Tibial artery (tissue), 4 donors: ENCODE results near the gene NCEH1.

ENCODE experiments used
- DNase-seq, 2 donors: peaks; one replicate each; pipeline ENCODE4 v3.0.0-alpha.2; 2019
- H3K27ac ChIP-seq, 2 donors: fragments of 200-600 bp; sonication (generic) in 1 of 2; 1 replicate in 1 of 2; 2 replicates in 1 of 2; pipeline ENCODE4 v1.5.1; 2018 to 2019; ENCODE audit warnings: mild to moderate bottlenecking in 1 of 2
- H3K27me3 ChIP-seq, 2 donors: fragments of 200-600 bp; sonication (generic) in 1 of 2; one replicate each; pipeline versions ENCODE4 v1.5.1 to v1.6.0; 2016 to 2019
- H3K36me3 ChIP-seq, 3 donors: fragments of 200-600 bp; sonication (generic) in 2 of 3; one replicate each; pipeline ENCODE4 v1.5.1; 2016 to 2019; ENCODE audit warnings: mild to moderate bottlenecking in 2 of 3
- H3K4me1 ChIP-seq, 4 donors: fragments of 200-600 bp; sonication (generic) in 2 of 4; 1 replicate in 3 of 4; 2 replicates in 1 of 4; pipeline ENCODE4 v1.5.1; 2016 to 2019
- H3K4me3 ChIP-seq, 2 donors: fragments of 200-600 bp; sonication (generic) in 1 of 2; 1 replicate in 1 of 2; 2 replicates in 1 of 2; pipeline ENCODE4 v1.5.1; 2018 to 2019; ENCODE audit warnings: mild to moderate bottlenecking in 2 of 2
- H3K9me3 ChIP-seq, 3 donors: fragments of 200-600 bp; sonication (generic) in 1 of 3; one replicate each; pipeline ENCODE4 v1.5.1; 2016 to 2019
- CTCF ChIP-seq, 2 experiments: fragments of 200-600 bp in 1 of 2; fragments of 450-650 bp in 1 of 2; IDR thresholded peaks; one replicate each; pipeline ENCODE4 v1.5.1; 2017 to 2019; ENCODE audit warnings: antibody characterized with exemption in 2 of 2, mild to moderate bottlenecking in 1 of 2, moderate library complexity in 1 of 2
- intact Hi-C: fragments of 100-400 bp; cut with DNase I; formaldehyde crosslinking; loops from one replicate; pipeline ENCODE4 v1.15.0; 2023; ENCODE audit warnings: low total_unique reads

Gene NCEH1

DNA sequence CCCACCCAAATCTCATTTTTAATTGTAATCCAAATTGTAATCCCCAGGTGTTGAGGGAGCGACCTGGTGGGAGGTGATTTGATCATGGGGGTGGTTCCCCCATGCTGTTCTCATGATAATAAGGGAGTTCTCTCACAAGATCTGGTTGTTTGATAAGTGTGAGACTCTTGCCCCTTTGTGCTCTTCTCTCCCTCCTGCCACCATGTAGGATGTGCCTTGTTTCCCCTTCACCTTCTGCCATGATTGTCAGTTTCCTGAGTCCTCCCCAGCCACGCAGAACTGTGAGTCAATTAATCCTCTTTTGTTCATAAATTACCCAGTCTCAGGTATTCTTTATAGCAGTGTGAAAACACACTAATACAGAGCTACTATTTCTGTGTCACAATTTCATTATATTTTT is 88.7 kb downstream of the NCEH1 start:
- no peaks in the 10 kb centered on the region for H3K27me3 ChIP-seq
- DNase-seq: no peak
- intact Hi-C loops: no loop called here

GRCh38 chr3:172617976-172618375 is 92.9 kb downstream of the NCEH1 start:
- H3K36me3 ChIP-seq: no peaks in the 10 kb centered on the region
- DNase-seq: no peak
- H3K4me1 ChIP-seq: no peaks in the 10 kb centered on the region
- no peak overlapping the region for H3K27ac ChIP-seq
- no peak overlapping the region for H3K4me3 ChIP-seq
- intact Hi-C loops: no loop called here
- H3K9me3 ChIP-seq: no peaks in the 10 kb centered on the region
- no peak for TF ChIP-seq CTCF (IDR thresholded peaks at IDR 0.05)
- no peaks in the 10 kb centered on the region for H3K27me3 ChIP-seq

More for the DNA sequence above, 88.7 kb downstream of the NCEH1 start:
- H3K4me3 ChIP-seq: no peak overlapping the region
- H3K36me3 ChIP-seq: no peaks in the 10 kb centered on the region
- no peaks in the 10 kb centered on the region for H3K4me1 ChIP-seq
- TF ChIP-seq CTCF (IDR thresholded peaks at IDR 0.05): no peak
- no peaks in the 10 kb centered on the region for H3K9me3 ChIP-seq
- no peak overlapping the region for H3K27ac ChIP-seq

DNA sequence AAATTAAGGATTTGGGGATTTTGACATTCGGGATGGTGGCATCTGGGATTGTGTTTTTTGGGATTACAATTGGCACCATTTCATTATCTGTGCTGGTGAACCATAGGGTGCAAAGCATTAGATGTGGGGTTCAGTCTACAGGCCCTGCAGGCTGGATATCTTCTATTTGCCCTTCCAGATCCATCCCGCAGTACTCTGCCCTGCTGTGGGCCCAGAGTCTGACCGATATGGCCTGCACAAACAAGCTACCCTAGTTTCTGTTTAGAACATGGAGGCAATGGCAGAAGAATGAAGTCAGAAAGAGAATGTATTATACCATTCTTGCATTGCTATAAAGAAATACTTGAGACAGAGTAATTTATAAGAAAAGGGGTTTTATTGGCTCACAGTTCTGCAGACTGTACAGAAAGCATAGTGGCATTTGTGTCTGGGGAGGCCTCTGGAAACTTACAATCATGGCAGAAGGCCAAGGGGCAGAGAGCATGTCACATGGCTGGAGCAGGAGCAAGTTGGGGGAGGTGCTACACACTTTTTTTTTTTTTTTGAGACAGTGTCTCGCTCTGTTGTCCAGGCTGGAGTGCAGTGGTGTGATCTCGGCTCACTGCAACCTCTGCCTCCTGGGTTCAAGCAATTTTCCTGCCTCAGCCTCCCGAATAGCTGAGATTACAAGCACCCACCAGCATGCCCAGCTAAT is 93.7 kb downstream of the NCEH1 start:
- no peaks in the 10 kb centered on the region for H3K4me1 ChIP-seq
- H3K27me3 ChIP-seq: no peaks in the 10 kb centered on the region
- no peak overlapping the region for H3K4me3 ChIP-seq
- no peaks in the 10 kb centered on the region for H3K36me3 ChIP-seq
- H3K9me3 ChIP-seq: no peaks in the 10 kb centered on the region
- DNase-seq: no peak
- TF ChIP-seq CTCF (IDR thresholded peaks at IDR 0.05): no peak
- intact Hi-C loops: no loop called here
- no peak overlapping the region for H3K27ac ChIP-seq

DNA sequence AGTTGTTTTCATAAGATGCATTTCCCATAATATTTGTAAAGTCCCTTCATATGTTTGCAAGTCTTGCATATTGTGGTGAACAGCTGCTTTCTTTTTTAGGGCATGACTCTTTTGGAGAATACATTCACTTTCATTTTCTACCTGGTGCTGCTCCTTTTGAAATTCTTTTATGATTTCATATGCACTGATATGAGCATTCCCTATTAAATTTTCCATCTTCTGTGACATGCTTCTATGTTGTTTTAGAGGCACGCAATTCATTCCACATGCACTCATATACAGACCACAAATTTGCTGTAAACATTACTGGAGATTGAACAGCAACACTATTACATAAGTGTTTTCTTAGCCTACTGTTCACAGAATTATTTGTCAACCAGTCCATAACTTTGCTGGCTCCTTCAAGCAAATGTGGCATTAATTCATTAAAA is 94.8 kb downstream of the NCEH1 start:
- no peak for TF ChIP-seq CTCF (IDR thresholded peaks at IDR 0.05)
- Histone ChIP-seq H3K9me3 (no peaks in the 10 kb centered on the region), H3K27ac (no peak overlapping the region), H3K4me3 (no peak overlapping the region), H3K27me3 (no peaks in the 10 kb centered on the region), H3K36me3 (no peaks in the 10 kb centered on the region), H3K4me1 (no peaks in the 10 kb centered on the region)
- intact Hi-C loops: no loop called here
- no peak for DNase-seq

DNA sequence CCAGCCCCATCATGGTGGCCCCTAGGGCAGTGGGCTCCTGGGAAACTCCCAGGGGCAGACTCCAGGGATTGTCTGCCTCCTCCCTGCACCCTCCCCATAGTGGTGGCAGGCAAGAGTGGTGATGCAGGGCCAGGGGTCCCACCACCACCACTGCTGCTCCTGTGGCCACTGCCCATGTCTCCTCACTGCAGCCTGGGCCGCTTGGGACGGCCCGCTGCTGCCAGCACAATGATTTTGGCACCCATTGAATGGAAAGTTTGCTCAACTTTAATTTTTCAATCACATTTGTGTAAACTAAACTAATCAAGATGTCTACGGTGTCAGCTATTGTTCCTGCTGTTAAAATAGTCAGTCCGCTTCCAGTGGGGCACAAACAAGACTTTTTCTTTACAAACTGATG is 95.6 kb downstream of the NCEH1 start:
- H3K27ac ChIP-seq: no peak overlapping the region
- no peak overlapping the region for H3K4me3 ChIP-seq
- DNase-seq: no peak
- no peak for TF ChIP-seq CTCF (IDR thresholded peaks at IDR 0.05)
- intact Hi-C loops: no loop called here
- H3K9me3 ChIP-seq: no peaks in the 10 kb centered on the region
- H3K4me1 ChIP-seq: no peaks in the 10 kb centered on the region
- H3K27me3 ChIP-seq: no peaks in the 10 kb centered on the region
- H3K36me3 ChIP-seq: no peaks in the 10 kb centered on the region
